Measurements from ENCODE around the gene BIN1.

BIN1 gene

GRCh38 chr2:127090281-127091120 lies 16.5 kb downstream of the BIN1 start:
- no peak for DNase-seq

- DNase-seq: no peak
Observed at GRCh38 chr2:127089478-127090235, 17.3 kb downstream of the BIN1 start.

GRCh38 chr2:127088706-127089105 lies 18.2 kb downstream of the BIN1 start:
- no peak for DNase-seq

GRCh38 chr2:127087791-127088495 lies 19.0 kb downstream of the BIN1 start:
- DNase-seq: no peak

GRCh38 chr2:127086990-127087790 lies 19.8 kb downstream of the BIN1 start:
- DNase-seq: no peak

GRCh38 chr2:127085317-127085681 lies 21.7 kb downstream of the BIN1 start:
- no peak for DNase-seq

- no peak for DNase-seq
Observed at GRCh38 chr2:127084611-127085316, 22.2 kb downstream of the BIN1 start.

GRCh38 chr2:127083819-127084503 lies 23.0 kb downstream of the BIN1 start:
- no peak for DNase-seq

GRCh38 chr2:127082974-127083373 lies 24.0 kb downstream of the BIN1 start:
- DNase-seq: no peak

GRCh38 chr2:127081826-127082633 lies 24.9 kb downstream of the BIN1 start:
- no peak for DNase-seq

- no peak for DNase-seq
Observed at GRCh38 chr2:127080938-127081755, 25.8 kb downstream of the BIN1 start.

- DNase-seq: no peak
Observed at GRCh38 chr2:127080226-127080937, 26.6 kb downstream of the BIN1 start.

- no peak for DNase-seq
Observed at GRCh38 chr2:127079358-127079920, 27.5 kb downstream of the BIN1 start.

- no peak for DNase-seq
Observed at GRCh38 chr2:127078666-127079270, 28.2 kb downstream of the BIN1 start.

- DNase-seq: no peak
Observed at GRCh38 chr2:127078028-127078427, 28.9 kb downstream of the BIN1 start.

- no peak for DNase-seq
Observed at GRCh38 chr2:127076924-127077323, 30.0 kb downstream of the BIN1 start.

GRCh38 chr2:127076290-127076689 lies 30.7 kb downstream of the BIN1 start:
- DNase-seq: no peak

GRCh38 chr2:127075821-127076220 lies 31.1 kb downstream of the BIN1 start:
- DNase-seq: no peak

Measured in NCI-H526 treated with DMSO at 0.1 percent for 48 hours (cell line).